Astrocyte (in vitro differentiated cells and primary cell): ENCODE measurements around the gene UBE2Q1.

Source experiments
- EZH2 ChIP-seq: IDR thresholded peaks from 2 replicates; pipeline ENCODE4 v1.6.1; 2012; ENCODE audit warnings: mild to moderate bottlenecking, low read length, inconsistent platforms; ENCODE audit not compliant: insufficient read depth
- TF ChIP-seq, protein P1 (sequence below): IDR thresholded peaks from 2 replicates; pipeline ENCODE4 v1.5.1; 2011; ENCODE audit warnings: low read depth, mild to moderate bottlenecking, inconsistent platforms, low read length, moderate library complexity; ENCODE audit not compliant: insufficient read depth

DNA sequence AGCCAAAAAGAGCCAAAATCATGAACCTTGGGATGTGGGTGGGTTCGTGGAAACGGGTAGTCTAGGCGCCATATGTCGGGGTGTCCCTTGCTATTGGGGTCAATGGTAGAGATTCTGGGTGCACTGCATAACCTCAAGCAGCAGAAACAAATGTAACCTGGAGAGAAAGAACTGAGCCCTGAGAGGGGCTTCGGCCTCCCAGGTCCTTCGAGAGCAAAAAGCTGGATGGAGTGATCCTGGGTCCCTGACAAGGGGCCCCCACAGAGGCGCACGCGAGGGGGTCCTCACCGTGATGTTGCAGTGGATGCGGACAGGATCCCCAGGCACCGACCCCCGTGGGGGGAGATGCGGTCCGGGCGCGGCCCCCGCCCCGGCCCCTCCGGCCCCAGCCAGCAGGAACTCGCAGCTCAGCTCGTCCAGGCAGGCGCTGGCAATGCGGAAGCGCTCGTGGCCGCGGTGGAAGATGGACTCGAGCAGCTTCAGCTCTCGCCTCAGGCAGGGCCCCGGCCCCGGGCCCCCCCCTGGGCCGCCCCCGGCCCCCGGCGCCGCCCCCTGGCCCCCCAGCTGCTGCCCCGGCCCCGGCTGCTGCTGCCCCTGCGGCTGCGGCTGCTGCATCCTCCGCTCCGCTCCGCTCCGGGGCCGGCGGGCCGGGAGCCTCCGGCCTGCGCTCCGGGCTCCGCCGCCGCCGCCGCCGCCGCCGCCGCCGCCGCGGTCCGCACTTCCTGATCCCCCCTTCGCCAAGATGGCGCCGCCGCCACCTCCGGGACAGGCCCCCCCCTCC is at the start of gene UBE2Q1:
- TF ChIP-seq EZH2, result no peak
- TF ChIP-seq, protein P1, sequence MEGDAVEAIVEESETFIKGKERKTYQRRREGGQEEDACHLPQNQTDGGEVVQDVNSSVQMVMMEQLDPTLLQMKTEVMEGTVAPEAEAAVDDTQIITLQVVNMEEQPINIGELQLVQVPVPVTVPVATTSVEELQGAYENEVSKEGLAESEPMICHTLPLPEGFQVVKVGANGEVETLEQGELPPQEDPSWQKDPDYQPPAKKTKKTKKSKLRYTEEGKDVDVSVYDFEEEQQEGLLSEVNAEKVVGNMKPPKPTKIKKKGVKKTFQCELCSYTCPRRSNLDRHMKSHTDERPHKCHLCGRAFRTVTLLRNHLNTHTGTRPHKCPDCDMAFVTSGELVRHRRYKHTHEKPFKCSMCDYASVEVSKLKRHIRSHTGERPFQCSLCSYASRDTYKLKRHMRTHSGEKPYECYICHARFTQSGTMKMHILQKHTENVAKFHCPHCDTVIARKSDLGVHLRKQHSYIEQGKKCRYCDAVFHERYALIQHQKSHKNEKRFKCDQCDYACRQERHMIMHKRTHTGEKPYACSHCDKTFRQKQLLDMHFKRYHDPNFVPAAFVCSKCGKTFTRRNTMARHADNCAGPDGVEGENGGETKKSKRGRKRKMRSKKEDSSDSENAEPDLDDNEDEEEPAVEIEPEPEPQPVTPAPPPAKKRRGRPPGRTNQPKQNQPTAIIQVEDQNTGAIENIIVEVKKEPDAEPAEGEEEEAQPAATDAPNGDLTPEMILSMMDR, result no peak
